PC-9 (cell line): ENCODE data around the gene NR2C1. TPM values are rescaled to one million over a fixed set of nuclear protein-coding genes. Genes with fewer than 3 reads are reported as not detected.
A peak's percentile ranks its signal among the peaks of the same experiment; 100 is the strongest.

ENCODE experiments used
- BruUV-seq: library from RNA; stranded (reverse); fragments of 400-500 nt; replicated peaks from 2 replicates; lab custom pipeline; 2021; lab: Mats Ljungman, UMichigan
- CTCF ChIA-PET: fragments of 300-600 bp; sonication (Branson Sonifier 250); formaldehyde crosslinking; loops from one replicate; lab custom pipeline; 2022; ENCODE audit warnings: antibody characterized with exemption; lab: Charles Lee
- POLR2A ChIA-PET: fragments of 300-600 bp; sonication (Branson Sonifier 250); formaldehyde crosslinking; loops from one replicate; lab custom pipeline; 2022; ENCODE audit warnings: antibody characterized with exemption; ENCODE audit not compliant: unreplicated experiment; lab: Charles Lee
- DNase-seq, 2 experiments: peaks; one replicate each; pipeline versions ENCODE4 v3.0.0 to v3.0.0-alpha.2; 2015 to 2022; ENCODE audit warnings: mixed read lengths in 1 of 2
- H2AFZ ChIP-seq: fragments of 200-600 bp; sonication (generic); 2 replicates; pipeline ENCODE4 v1.8.1; 2017; ENCODE audit warnings: antibody characterized with exemption
- H3F3A ChIP-seq: fragments of 200-600 bp; sonication (generic); 2 replicates; pipeline ENCODE4 v1.8.1; 2017; ENCODE audit warnings: antibody characterized with exemption, mild to moderate bottlenecking, low read depth; ENCODE audit not compliant: insufficient read depth
- H3K27ac ChIP-seq: fragments of 200-600 bp; sonication (generic); 2 replicates; pipeline ENCODE4 v1.6.1; 2016; ENCODE audit warnings: mixed run types
- H3K27me3 ChIP-seq: fragments of 200-600 bp; sonication (generic); 2 replicates; pipeline ENCODE4 v1.6.1; 2016; ENCODE audit warnings: low read depth, mixed run types; ENCODE audit not compliant: insufficient read depth
- H3K36me3 ChIP-seq: fragments of 200-600 bp; sonication (generic); 2 replicates; pipeline ENCODE4 v1.6.1; 2016; ENCODE audit warnings: low read depth, mixed run types
- H3K4me1 ChIP-seq: fragments of 200-600 bp; sonication (generic); replicated peaks from 2 replicates; pipeline ENCODE4 v1.6.1; 2016; ENCODE audit warnings: mixed run types; ENCODE audit not compliant: insufficient read depth
- H3K4me2 ChIP-seq: fragments of 200-600 bp; sonication (generic); 2 replicates; pipeline ENCODE4 v1.6.1; 2017; ENCODE audit warnings: mixed run types
- H3K4me3 ChIP-seq: fragments of 200-600 bp; sonication (generic); 2 replicates; pipeline ENCODE4 v1.6.1; 2016; ENCODE audit warnings: mixed run types
- H3K79me2 ChIP-seq: fragments of 200-600 bp; sonication (generic); 2 replicates; pipeline ENCODE4 v1.6.1; 2017; ENCODE audit warnings: low read depth, mixed run types
- H3K9me2 ChIP-seq: fragments of 200-600 bp; sonication (generic); 2 replicates; pipeline ENCODE4 v1.8.1; 2017; ENCODE audit warnings: mild to moderate bottlenecking; ENCODE audit not compliant: insufficient read depth
- H3K9me3 ChIP-seq: fragments of 200-600 bp; sonication (generic); 2 replicates; pipeline ENCODE4 v1.8.1; 2016; ENCODE audit warnings: low read depth; ENCODE audit not compliant: insufficient read depth
- H4K20me1 ChIP-seq: fragments of 200-600 bp; sonication (generic); 2 replicates; pipeline ENCODE4 v1.8.1; 2017; ENCODE audit not compliant: insufficient read depth
- EZH2 ChIP-seq: fragments of 200-600 bp; sonication (generic); IDR thresholded peaks from 2 replicates; pipeline ENCODE4 v1.8.0; 2017; ENCODE audit warnings: antibody characterized with exemption, low read depth
- intact Hi-C: fragments of 100-400 bp; cut with micrococcal nuclease; formaldehyde crosslinking; loops from one replicate; pipeline ENCODE4 v1.10.0; 2022; ENCODE audit not compliant: unreplicated experiment
- total RNA-seq: library from RNA; stranded (reverse); gene quantifications from 2 replicates; pipeline ENCODE4 v1.2.3, GENCODE V29; 2021
- TF ChIP-seq, protein P1 (sequence below): fragments of 200-600 bp; sonication (generic); conservative IDR thresholded peaks from 2 replicates; pipeline ENCODE4 v1.6.1; 2017; ENCODE audit warnings: mixed run types, antibody characterized with exemption, mild to moderate bottlenecking, moderate library complexity

Gene NR2C1
- total RNA-seq, 1 experiment from 2014 or later: 26.4 TPM

DNA sequence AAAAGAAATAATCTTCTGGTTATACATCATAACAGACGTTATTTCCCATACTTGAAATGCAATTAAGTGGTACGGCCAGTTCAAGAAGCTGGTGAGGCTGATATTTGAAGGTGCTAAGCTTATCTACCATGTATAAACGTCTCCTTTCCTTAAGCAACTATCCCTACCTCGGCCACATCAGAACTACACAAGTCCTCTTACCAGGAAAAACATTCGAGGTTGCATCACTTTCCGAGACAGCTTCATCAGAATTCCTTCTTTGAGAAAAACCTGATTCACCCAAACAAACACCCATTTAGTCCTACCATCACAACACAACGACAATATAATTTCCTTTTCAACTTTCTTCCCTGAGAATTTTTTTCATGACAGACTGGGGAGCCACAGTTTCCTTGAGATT is 33.9 kb upstream of the NR2C1 start:
- Histone ChIP-seq H3K9me3 (no peaks in the 10 kb centered on the region), H4K20me1 (no peaks in the 10 kb centered on the region), H2AFZ (no peak overlapping the region), H3K79me2 (no peaks in the 10 kb centered on the region), H3K9me2 (no peaks in the 10 kb centered on the region), H3K27ac (no peak overlapping the region), H3K27me3 (no peaks in the 10 kb centered on the region), H3K4me3 (no peak overlapping the region), H3K4me1 (peaks cover 27% of the 10 kb centered on the region), H3K4me2 (no peak overlapping the region), H3F3A (peaks cover 24% of the 10 kb centered on the region), H3K36me3 (0 out of 2 replicates have a peak, but pooled peaks cover 18% of the 10 kb centered on the region)
- TF ChIP-seq EZH2: no peak
- TF ChIP-seq, protein P1, sequence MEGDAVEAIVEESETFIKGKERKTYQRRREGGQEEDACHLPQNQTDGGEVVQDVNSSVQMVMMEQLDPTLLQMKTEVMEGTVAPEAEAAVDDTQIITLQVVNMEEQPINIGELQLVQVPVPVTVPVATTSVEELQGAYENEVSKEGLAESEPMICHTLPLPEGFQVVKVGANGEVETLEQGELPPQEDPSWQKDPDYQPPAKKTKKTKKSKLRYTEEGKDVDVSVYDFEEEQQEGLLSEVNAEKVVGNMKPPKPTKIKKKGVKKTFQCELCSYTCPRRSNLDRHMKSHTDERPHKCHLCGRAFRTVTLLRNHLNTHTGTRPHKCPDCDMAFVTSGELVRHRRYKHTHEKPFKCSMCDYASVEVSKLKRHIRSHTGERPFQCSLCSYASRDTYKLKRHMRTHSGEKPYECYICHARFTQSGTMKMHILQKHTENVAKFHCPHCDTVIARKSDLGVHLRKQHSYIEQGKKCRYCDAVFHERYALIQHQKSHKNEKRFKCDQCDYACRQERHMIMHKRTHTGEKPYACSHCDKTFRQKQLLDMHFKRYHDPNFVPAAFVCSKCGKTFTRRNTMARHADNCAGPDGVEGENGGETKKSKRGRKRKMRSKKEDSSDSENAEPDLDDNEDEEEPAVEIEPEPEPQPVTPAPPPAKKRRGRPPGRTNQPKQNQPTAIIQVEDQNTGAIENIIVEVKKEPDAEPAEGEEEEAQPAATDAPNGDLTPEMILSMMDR: no peak
- BruUV-seq: no TSS peak
- ChIA-PET POLR2A (no interaction called here), CTCF (no interaction called here)
- DNase-seq: no peak
- intact Hi-C loops: no loop called here

DNA sequence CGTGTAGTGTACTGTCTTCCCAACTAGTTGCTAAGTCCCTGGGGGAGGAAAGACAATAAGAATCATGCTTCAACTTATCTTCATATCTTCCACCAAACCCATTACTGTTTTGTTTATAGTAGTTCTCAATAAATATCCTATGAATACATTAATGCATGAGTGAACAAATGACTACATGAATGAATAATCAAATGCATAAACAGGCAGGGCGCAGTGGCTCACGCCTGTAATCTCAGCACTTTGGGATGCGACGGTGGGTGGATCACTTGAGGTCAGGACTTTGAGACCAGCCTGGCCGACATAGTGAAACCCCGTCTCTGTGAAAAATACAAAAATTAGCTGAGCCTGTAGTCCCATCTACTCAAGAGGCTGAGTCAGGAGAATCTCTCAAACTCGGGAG is 32.1 kb upstream of the NR2C1 start:
- H3F3A ChIP-seq: peaks cover 28% of the 10 kb centered on the region
- H3K4me1 ChIP-seq: peaks cover 41% of the 10 kb centered on the region
- H2AFZ ChIP-seq: no peak overlapping the region
- H3K79me2 ChIP-seq: no peaks in the 10 kb centered on the region
- no TSS peak for BruUV-seq
- H4K20me1 ChIP-seq: no peaks in the 10 kb centered on the region
- H3K36me3 ChIP-seq: 0 out of 2 replicates have a peak, but pooled peaks cover 18% of the 10 kb centered on the region
- no peaks in the 10 kb centered on the region for H3K9me3 ChIP-seq
- CTCF ChIA-PET: no interaction called here
- no peaks in the 10 kb centered on the region for H3K9me2 ChIP-seq
- H3K27ac ChIP-seq: peak overlapping the region; percentile 88; the same call in 1 of the 2 replicates
- H3K4me3 ChIP-seq: no peak overlapping the region
- POLR2A ChIA-PET: interaction anchor here (0.7 kb wide), 1 partner anchor 16 kb away, joined by 9 read pairs; no protein-coding TSS in a partner anchor
- intact Hi-C loops: no loop called here
- TF ChIP-seq, protein P1: no peak
- TF ChIP-seq EZH2: no peak
- H3K27me3 ChIP-seq: no peaks in the 10 kb centered on the region
- no peak for DNase-seq
- H3K4me2 ChIP-seq: no peak overlapping the region

DNA sequence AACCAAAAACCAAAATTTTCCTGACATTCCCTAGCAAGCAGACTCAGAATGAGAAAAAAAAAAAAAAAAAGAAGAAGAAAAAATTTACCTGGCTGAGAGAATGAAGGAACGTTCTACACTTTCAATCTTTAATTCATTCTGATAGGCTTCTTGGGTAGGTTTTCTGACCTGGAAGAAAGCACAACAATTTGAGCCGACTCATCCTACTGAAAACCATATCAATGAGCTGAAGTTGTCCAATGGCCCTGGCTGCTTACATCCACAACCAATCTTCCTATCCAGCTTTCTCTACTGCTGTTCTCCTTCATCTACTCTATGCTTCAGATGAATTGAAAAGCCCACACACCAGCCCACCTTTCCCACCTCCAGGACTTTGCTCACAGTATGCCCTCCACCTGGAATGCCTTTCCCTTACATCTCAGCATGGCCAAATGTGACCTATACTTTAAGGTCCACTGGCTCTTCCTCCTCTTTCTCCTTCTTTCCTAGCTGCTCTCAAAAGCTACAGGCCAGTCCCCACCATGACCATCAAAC is 31.6 kb upstream of the NR2C1 start:
- intact Hi-C loops: no loop called here

More for the DNA sequence above, 31.6 kb upstream of the NR2C1 start:
- ChIA-PET POLR2A (interaction anchor here (0.7 kb wide), 1 partner anchor 101 kb away, joined by 3 read pairs; no protein-coding TSS in a partner anchor), CTCF (no interaction called here)
- Histone ChIP-seq H3K27ac (peak overlapping the region; percentile 88; the same call in 1 of the 2 replicates), H3K27me3 (no peaks in the 10 kb centered on the region), H3K9me3 (no peaks in the 10 kb centered on the region), H3K9me2 (no peaks in the 10 kb centered on the region), H3K4me3 (no peak overlapping the region), H2AFZ (no peak overlapping the region), H3K79me2 (no peaks in the 10 kb centered on the region), H3K4me1 (peaks cover 47% of the 10 kb centered on the region), H3K4me2 (no peak overlapping the region), H4K20me1 (no peaks in the 10 kb centered on the region), H3F3A (peaks cover 33% of the 10 kb centered on the region), H3K36me3 (0 out of 2 replicates have a peak, but pooled peaks cover 18% of the 10 kb centered on the region)
- TF ChIP-seq EZH2: no peak
- TF ChIP-seq, protein P1: no peak
- DNase-seq: no peak
- BruUV-seq: no TSS peak
